Endodermal cell (in vitro differentiated cells): ENCODE data around the gene GLT6D1. TPM values are rescaled to one million over a fixed set of nuclear protein-coding genes. Genes with fewer than 3 reads are reported as not detected.

ENCODE experiments used
- DNase-seq: peaks from one replicate; pipeline ENCODE4 v3.0.0-alpha.2; 2017
- H3K27ac ChIP-seq: 2 replicates; pipeline ENCODE4 v1.5.1; 2013; ENCODE audit warnings: mild to moderate bottlenecking, low read depth, low read length, moderate library complexity
- H3K27me3 ChIP-seq: 2 replicates; pipeline ENCODE4 v1.6.1; 2013; ENCODE audit warnings: mild to moderate bottlenecking, low read length, moderate library complexity; ENCODE audit not compliant: insufficient read depth, control insufficient read depth, poor library complexity, severe bottlenecking
- H3K36me3 ChIP-seq: 2 replicates; pipeline ENCODE4 v1.7.0; 2013; ENCODE audit warnings: mild to moderate bottlenecking, low read length, moderate library complexity; ENCODE audit not compliant: control insufficient read depth, insufficient read depth
- H3K4me1 ChIP-seq: one replicate; pipeline ENCODE4 v1.7.0; 2013; ENCODE audit warnings: low read length; ENCODE audit not compliant: control insufficient read depth, insufficient read depth
- H3K4me3 ChIP-seq: 2 replicates; pipeline ENCODE4 v1.5.1; 2013; ENCODE audit warnings: mild to moderate bottlenecking, low read length, moderate library complexity
- H3K9ac ChIP-seq: 2 replicates; pipeline ENCODE4 v1.6.1; 2013; ENCODE audit warnings: mild to moderate bottlenecking, low read length, moderate library complexity; ENCODE audit not compliant: poor library complexity, severe bottlenecking; ENCODE audit errors: extremely low read depth
- H3K9me3 ChIP-seq: 2 replicates; pipeline ENCODE4 v1.6.1; 2013; ENCODE audit warnings: mild to moderate bottlenecking, low read length, moderate library complexity; ENCODE audit not compliant: control insufficient read depth
- H3K27ac Mint-ChIP-seq: 2 replicates; pipeline ENCODE4 v1.8.0; 2020; ENCODE audit warnings: mixed read lengths
- H3K27me3 Mint-ChIP-seq: 2 replicates; pipeline ENCODE4 v1.8.0; 2021; ENCODE audit warnings: mild to moderate bottlenecking, mixed read lengths; ENCODE audit not compliant: insufficient read depth
- H3K36me3 Mint-ChIP-seq: 2 replicates; pipeline ENCODE4 v1.8.0; 2020; ENCODE audit warnings: low read depth, mixed read lengths
- H3K4me1 Mint-ChIP-seq: 2 replicates; pipeline ENCODE4 v1.8.0; 2020; ENCODE audit warnings: mixed read lengths
- H3K4me3 Mint-ChIP-seq: 2 replicates; pipeline ENCODE4 v1.8.0; 2020; ENCODE audit warnings: mild to moderate bottlenecking, moderate library complexity, mixed read lengths
- H3K9me3 Mint-ChIP-seq: 2 replicates; pipeline ENCODE4 v1.8.0; 2020; ENCODE audit warnings: mild to moderate bottlenecking, mixed read lengths
- WGBS, 2 experiments: methylation state at CpG; one replicate each; pipeline versions ENCODE4 v1.1.5 to v1.1.7; 2013; ENCODE audit warnings: missing lambda C conversion rate in 2 of 2, mixed read lengths in 1 of 2; ENCODE audit not compliant: insufficient coverage in 1 of 2, insufficient read length in 1 of 2; 5-methylcytosine and 5-hydroxymethylcytosine counted together
- total RNA-seq, 2 donors: library from RNA; stranded (reverse); fragmentation: NEBNext Ultra II Directional in 1 of 2; extraction: Animal tissue kit (Norgen Biotek cat#: 25700) in 1 of 2; gene quantifications; 2 replicates in 1 of 2; 3 replicates in 1 of 2; pipeline ENCODE4 v1.2.1, GENCODE V29; 2021
- TF ChIP-seq, protein P1 (sequence below): fragments of 200-600 bp; sonication (generic); conservative IDR thresholded peaks from 2 replicates; pipeline ENCODE4 v1.5.0; 2021; ENCODE audit warnings: antibody characterized with exemption, mild to moderate bottlenecking

Gene GLT6D1
- total RNA-seq, 2 donors from 2014 or later = 0.60 TPM; not detected in 1

DNA sequence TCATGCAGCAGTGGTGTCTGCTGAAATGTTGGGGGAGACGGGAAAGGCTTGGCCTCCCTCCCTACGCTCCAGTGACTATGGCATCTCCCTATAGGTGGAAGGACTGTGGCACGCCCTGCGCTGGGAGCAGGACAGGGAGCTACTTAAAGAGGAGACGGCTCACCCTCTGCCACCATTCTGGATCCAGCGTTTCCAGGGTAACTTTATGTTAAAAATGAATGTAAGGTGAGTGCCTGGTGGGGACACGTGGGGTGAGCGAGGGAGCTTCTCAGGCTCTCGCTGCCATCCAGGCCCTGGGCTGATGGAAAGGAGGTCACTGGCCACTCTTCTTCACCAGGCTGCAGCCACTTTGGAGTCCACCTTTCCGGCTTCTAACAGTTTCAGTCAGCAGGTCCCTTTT, 62.1 kb downstream of the GLT6D1 start:
- H3K27me3 Mint-ChIP-seq = no peaks in the 10 kb centered on the region
- H3K4me3 Mint-ChIP-seq = no peak overlapping the region
- no peaks in the 10 kb centered on the region for H3K36me3 Mint-ChIP-seq
- no peak overlapping the region for H3K27ac ChIP-seq
- TF ChIP-seq, protein P1, sequence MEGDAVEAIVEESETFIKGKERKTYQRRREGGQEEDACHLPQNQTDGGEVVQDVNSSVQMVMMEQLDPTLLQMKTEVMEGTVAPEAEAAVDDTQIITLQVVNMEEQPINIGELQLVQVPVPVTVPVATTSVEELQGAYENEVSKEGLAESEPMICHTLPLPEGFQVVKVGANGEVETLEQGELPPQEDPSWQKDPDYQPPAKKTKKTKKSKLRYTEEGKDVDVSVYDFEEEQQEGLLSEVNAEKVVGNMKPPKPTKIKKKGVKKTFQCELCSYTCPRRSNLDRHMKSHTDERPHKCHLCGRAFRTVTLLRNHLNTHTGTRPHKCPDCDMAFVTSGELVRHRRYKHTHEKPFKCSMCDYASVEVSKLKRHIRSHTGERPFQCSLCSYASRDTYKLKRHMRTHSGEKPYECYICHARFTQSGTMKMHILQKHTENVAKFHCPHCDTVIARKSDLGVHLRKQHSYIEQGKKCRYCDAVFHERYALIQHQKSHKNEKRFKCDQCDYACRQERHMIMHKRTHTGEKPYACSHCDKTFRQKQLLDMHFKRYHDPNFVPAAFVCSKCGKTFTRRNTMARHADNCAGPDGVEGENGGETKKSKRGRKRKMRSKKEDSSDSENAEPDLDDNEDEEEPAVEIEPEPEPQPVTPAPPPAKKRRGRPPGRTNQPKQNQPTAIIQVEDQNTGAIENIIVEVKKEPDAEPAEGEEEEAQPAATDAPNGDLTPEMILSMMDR = no peak
- no peaks in the 10 kb centered on the region for H3K4me1 ChIP-seq
- no peaks in the 10 kb centered on the region for H3K9me3 ChIP-seq
- no peak overlapping the region for H3K9ac ChIP-seq
- no peak for DNase-seq
- 89 to 93% methylated on average over 6 to 10 of the region's 10 CpGs for WGBS, 2 experiments
- no peak overlapping the region for H3K4me3 ChIP-seq
- no peaks in the 10 kb centered on the region for H3K36me3 ChIP-seq
- H3K27me3 ChIP-seq = no peaks in the 10 kb centered on the region
- H3K4me1 Mint-ChIP-seq = no peaks in the 10 kb centered on the region
- H3K27ac Mint-ChIP-seq = no peak overlapping the region
- peaks cover 10% of the 10 kb centered on the region for H3K9me3 Mint-ChIP-seq

DNA sequence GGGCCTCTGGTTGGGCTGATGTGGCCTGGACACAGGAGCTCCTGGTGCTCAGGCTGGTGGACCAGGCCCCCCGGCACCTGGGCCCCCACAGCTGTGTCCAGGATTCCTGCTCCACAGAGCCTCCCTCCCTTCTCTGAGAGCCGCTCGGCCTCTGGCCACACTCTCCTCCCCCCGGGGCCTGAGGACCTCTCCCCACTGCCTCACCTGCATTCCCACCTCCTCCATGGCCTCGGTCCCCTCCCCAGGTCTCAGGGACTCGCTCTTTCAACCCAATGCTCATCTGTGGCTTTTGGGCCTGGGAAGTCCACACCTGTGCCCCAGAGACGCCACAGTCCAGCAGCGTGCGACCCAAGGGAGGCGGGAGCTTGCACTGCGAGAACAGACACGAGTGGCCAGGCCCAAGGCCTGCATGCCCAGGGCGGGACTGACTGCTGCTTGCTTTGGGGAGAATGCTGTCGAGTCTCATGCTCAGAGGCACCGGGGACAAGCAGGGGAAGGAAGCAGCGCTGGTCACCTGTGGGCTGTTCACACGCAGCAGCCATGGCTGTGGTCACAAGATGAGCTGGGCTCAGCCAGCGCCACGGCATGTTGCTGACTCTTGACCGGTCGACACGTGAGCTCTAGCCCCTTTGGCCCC, 63.2 kb downstream of the GLT6D1 start:
- 89% methylated on average over 15 to 22 of the region's 22 CpGs for WGBS, 2 experiments

DNA sequence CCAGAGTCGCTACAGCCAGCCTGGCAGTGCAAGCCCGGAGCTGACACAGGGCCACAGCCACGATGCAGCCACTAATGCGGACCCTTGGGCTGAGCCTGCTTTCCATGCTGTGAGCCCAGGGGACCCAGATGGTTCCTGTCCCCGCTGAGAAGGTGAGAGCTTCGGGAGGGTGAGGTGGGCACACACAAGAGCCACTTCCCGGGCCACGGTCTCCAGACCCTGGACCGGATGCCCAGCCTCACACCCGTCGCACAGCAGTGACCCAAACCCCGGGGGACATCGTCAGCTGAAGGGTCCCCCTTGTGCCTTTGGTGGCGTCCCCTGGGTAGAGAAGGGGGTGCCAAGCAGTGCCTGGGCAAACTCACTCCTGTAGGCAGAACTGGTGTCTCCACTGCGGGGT, 64.4 kb downstream of the GLT6D1 start:
- Histone ChIP-seq H3K27me3 (no peaks in the 10 kb centered on the region), H3K9me3 (no peaks in the 10 kb centered on the region), H3K4me1 (no peaks in the 10 kb centered on the region), H3K27ac (no peak overlapping the region), H3K36me3 (no peaks in the 10 kb centered on the region), H3K9ac (no peak overlapping the region), H3K4me3 (no peak overlapping the region)
- H3K27ac Mint-ChIP-seq = no peak overlapping the region
- no peak for DNase-seq
- no peaks in the 10 kb centered on the region for H3K4me1 Mint-ChIP-seq
- TF ChIP-seq, protein P1 = no peak
- WGBS, 2 experiments = 91 to 94% methylated on average over 8 to 15 of the region's 15 CpGs
- no peaks in the 10 kb centered on the region for H3K36me3 Mint-ChIP-seq
- no peaks in the 10 kb centered on the region for H3K27me3 Mint-ChIP-seq
- H3K4me3 Mint-ChIP-seq = no peak overlapping the region
- peaks cover under 1% of the 10 kb centered on the region for H3K9me3 Mint-ChIP-seq

More for the DNA sequence above, 63.2 kb downstream of the GLT6D1 start:
- Mint-ChIP-seq H3K27me3 (no peaks in the 10 kb centered on the region), H3K27ac (no peak overlapping the region), H3K4me1 (no peaks in the 10 kb centered on the region), H3K36me3 (no peaks in the 10 kb centered on the region), H3K9me3 (peaks cover 1% of the 10 kb centered on the region), H3K4me3 (no peak overlapping the region)
- Histone ChIP-seq H3K27me3 (no peaks in the 10 kb centered on the region), H3K4me1 (no peaks in the 10 kb centered on the region), H3K9me3 (no peaks in the 10 kb centered on the region), H3K36me3 (no peaks in the 10 kb centered on the region), H3K4me3 (no peak overlapping the region), H3K27ac (no peak overlapping the region), H3K9ac (no peak overlapping the region)
- no peak for DNase-seq
- TF ChIP-seq, protein P1 = no peak
